ENCODE results near the gene DVL2. TPM values are rescaled to one million over a fixed set of nuclear protein-coding genes. Genes with fewer than 3 reads are reported as not detected.
A peak's percentile ranks its signal among the peaks of the same experiment; 100 is the strongest.

The DVL2 gene
- total and polyA plus RNA-seq, 2 of the 13 experiments (the other 11 are each of a cell fraction or from before 2014, with no cell fraction given), result 5.7 to 38.2 TPM

DNA sequence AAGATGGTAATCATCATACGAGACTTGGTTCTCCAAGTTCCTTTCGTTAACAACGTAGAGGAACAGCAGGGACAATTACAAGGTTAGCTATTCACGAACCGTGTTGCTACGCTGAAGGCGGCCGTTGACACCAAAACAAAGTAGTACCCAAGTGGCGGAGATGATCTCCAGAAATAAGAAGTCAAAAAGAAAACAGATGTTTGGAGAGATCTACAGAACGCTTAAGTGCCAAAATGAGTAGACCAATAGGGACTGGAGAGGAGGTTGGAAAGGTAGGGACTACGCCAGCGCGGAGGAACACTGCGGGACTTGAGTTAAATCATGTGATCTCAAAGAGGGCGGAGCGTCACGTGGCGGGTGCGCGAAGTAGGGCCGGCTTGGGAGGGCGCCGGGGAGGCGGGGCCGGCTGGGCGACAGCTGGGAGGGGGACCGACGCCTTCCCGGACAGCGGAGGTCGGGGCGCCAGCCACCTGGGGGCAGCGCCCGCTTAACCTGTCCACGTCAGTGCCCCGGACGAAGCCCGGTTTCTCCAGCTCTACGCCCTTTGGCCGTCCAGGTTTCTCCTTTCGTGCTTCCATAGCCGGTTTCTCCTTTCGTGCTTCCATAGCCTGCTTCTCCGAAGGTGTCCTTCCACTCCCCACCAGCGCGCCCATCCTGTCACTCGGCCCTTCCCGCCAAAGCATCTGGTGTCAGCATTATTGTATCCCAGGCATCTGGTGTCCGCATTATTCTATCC is 8.6 kb upstream of the DVL2 start (continued):
- TF ChIP-seq MAFK (conservative IDR thresholded peaks at IDR 0.05 in 1 of 2, IDR thresholded peaks at IDR 0.05 in 1 of 2; ENCODE audit: low read length in 2 of 2) (peak in 1 of 2 experiments; percentile 42; a peak in 1 of 4 replicates), GABPA (IDR thresholded peaks at IDR 0.05; ENCODE audit: low read depth, low read length) (peak; percentile 23; the same call in 1 of the 2 replicates), GABPA (CRISPR knock-in tag; IDR thresholded peaks at IDR 0.05; ENCODE audit: low read depth) (peak; percentile 73), GATAD1 (CRISPR knock-in tag; IDR thresholded peaks at IDR 0.05) (peak; percentile 91), NCOA5 (CRISPR knock-in tag; IDR thresholded peaks at IDR 0.05) (no peak), LCORL (IDR thresholded peaks at IDR 0.05) (peak; percentile 73), LCORL (CRISPR knock-in tag; IDR thresholded peaks at IDR 0.05) (0 out of 2 replicates have a peak, but pooled peaks have one; percentile 6), TBX3 (IDR thresholded peaks at IDR 0.05; ENCODE audit: borderline replicate concordance) (peak; percentile 85; the same call in 1 of the 2 replicates), SMAD1 (CRISPR knock-in tag; IDR thresholded peaks at IDR 0.05; ENCODE audit: borderline replicate concordance, low read depth) (peak; percentile 33; the same call in 1 of the 2 replicates)
- TF ChIP-seq, protein P1, sequence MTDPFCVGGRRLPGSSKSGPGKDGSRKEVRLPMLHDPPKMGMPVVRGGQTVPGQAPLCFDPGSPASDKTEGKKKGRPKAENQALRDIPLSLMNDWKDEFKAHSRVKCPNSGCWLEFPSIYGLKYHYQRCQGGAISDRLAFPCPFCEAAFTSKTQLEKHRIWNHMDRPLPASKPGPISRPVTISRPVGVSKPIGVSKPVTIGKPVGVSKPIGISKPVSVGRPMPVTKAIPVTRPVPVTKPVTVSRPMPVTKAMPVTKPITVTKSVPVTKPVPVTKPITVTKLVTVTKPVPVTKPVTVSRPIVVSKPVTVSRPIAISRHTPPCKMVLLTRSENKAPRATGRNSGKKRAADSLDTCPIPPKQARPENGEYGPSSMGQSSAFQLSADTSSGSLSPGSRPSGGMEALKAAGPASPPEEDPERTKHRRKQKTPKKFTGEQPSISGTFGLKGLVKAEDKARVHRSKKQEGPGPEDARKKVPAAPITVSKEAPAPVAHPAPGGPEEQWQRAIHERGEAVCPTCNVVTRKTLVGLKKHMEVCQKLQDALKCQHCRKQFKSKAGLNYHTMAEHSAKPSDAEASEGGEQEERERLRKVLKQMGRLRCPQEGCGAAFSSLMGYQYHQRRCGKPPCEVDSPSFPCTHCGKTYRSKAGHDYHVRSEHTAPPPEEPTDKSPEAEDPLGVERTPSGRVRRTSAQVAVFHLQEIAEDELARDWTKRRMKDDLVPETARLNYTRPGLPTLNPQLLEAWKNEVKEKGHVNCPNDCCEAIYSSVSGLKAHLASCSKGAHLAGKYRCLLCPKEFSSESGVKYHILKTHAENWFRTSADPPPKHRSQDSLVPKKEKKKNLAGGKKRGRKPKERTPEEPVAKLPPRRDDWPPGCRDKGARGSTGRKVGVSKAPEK (CRISPR knock-in tag; IDR thresholded peaks at IDR 0.05; ENCODE audit: borderline replicate concordance), result 0 out of 2 replicates have a peak, but pooled peaks have one; percentile 23
- TF ChIP-seq, protein P2, sequence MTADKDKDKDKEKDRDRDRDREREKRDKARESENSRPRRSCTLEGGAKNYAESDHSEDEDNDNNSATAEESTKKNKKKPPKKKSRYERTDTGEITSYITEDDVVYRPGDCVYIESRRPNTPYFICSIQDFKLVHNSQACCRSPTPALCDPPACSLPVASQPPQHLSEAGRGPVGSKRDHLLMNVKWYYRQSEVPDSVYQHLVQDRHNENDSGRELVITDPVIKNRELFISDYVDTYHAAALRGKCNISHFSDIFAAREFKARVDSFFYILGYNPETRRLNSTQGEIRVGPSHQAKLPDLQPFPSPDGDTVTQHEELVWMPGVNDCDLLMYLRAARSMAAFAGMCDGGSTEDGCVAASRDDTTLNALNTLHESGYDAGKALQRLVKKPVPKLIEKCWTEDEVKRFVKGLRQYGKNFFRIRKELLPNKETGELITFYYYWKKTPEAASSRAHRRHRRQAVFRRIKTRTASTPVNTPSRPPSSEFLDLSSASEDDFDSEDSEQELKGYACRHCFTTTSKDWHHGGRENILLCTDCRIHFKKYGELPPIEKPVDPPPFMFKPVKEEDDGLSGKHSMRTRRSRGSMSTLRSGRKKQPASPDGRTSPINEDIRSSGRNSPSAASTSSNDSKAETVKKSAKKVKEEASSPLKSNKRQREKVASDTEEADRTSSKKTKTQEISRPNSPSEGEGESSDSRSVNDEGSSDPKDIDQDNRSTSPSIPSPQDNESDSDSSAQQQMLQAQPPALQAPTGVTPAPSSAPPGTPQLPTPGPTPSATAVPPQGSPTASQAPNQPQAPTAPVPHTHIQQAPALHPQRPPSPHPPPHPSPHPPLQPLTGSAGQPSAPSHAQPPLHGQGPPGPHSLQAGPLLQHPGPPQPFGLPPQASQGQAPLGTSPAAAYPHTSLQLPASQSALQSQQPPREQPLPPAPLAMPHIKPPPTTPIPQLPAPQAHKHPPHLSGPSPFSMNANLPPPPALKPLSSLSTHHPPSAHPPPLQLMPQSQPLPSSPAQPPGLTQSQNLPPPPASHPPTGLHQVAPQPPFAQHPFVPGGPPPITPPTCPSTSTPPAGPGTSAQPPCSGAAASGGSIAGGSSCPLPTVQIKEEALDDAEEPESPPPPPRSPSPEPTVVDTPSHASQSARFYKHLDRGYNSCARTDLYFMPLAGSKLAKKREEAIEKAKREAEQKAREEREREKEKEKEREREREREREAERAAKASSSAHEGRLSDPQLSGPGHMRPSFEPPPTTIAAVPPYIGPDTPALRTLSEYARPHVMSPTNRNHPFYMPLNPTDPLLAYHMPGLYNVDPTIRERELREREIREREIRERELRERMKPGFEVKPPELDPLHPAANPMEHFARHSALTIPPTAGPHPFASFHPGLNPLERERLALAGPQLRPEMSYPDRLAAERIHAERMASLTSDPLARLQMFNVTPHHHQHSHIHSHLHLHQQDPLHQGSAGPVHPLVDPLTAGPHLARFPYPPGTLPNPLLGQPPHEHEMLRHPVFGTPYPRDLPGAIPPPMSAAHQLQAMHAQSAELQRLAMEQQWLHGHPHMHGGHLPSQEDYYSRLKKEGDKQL (CRISPR knock-in tag; IDR thresholded peaks at IDR 0.05; ENCODE audit: low read depth), result 0 out of 2 replicates have a peak, but pooled peaks have one; percentile 48
- TF ChIP-seq, protein P3, sequence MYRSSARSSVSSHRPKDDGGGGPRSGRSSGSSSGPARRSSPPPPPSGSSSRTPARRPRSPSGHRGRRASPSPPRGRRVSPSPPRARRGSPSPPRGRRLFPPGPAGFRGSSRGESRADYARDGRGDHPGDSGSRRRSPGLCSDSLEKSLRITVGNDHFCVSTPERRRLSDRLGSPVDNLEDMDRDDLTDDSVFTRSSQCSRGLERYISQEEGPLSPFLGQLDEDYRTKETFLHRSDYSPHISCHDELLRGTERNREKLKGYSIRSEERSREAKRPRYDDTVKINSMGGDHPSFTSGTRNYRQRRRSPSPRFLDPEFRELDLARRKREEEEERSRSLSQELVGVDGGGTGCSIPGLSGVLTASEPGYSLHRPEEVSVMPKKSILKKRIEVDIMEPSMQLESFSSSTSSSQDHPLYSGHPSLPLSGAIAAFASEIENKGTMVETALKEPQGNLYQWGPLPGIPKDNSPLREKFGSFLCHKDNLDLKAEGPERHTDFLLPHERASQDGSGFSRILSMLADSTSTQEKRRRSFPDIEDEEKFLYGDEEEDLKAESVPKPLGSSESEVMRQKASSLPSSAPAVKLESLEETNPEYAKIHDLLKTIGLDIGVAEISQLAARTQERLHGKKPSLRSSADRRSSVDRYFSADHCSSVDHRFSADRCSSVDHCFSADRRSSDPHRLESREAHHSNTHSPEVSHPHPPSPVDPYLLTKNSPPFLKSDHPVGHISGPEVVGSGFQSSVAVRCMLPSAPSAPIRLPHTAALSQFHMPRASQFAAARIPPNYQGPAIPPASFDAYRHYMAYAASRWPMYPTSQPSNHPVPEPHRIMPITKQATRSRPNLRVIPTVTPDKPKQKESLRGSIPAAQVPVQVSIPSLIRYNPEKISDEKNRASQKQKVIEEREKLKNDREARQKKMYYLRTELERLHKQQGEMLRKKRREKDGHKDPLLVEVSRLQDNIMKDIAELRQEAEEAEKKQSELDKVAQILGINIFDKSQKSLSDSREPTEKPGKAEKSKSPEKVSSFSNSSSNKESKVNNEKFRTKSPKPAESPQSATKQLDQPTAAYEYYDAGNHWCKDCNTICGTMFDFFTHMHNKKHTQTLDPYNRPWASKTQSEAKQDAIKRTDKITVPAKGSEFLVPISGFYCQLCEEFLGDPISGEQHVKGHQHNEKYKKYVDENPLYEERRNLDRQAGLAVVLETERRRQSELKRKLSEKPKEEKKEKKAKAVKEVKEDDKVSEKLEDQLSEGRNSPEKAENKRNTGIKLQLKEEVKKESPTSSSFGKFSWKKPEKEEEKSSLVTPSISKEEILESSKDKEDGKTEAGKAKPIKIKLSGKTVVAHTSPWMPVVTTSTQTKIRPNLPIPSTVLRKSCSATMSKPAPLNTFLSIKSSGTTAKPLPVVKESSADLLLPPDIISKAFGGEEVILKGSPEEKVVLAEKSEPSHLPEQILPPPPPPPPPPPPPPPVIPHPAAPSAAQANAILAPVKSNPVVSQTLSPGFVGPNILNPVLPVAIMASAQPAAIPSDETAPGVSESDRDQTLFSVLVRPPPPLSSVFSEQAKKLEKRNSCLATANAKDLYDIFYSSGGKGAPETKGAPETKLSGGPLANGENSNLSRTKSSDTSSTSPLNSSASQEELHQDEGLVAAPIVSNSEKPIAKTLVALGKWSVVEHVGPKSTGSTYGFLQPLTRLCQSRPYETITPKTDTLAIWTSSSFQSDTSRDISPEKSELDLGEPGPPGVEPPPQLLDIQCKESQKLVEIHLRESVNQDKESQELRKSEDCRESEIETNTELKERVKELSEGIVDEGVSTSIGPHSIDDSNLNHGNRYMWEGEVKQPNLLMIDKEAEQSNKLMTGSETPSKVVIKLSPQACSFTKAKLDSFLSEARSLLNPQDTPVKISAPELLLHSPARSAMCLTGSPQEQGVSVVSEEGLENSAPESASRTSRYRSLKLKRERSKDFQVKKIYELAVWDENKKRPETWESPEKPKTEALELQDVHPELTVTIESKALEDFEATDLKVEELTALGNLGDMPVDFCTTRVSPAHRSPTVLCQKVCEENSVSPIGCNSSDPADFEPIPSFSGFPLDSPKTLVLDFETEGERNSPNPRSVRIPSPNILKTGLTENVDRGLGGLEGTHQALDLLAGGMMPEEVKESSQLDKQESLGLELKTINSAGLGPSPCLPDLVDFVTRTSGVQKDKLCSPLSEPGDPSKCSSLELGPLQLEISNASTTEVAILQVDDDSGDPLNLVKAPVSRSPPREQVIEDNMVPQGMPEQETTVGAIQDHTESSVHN (CRISPR knock-in tag; IDR thresholded peaks at IDR 0.05), result peak; percentile 90

Measured in HepG2 (cell line).